Stimulated activated CD8-positive, alpha-beta memory T cell treated with anti-CD3 and anti-CD28 coated beads, Interleukin-15, amount 100 ng/mL, for 48 hours (primary cell): ENCODE measurements around the gene IL21R.

Source experiments
- DNase-seq, 2 donors: peaks; one replicate each; pipeline ENCODE4 v3.0.0-alpha.2; 2020; ENCODE audit warnings: low read depth in 2 of 2

The IL21R gene

GRCh38 chr16:27485126-27485525 lies 83.2 kb downstream of the IL21R start:
- DNase-seq, result no peak

DNA sequence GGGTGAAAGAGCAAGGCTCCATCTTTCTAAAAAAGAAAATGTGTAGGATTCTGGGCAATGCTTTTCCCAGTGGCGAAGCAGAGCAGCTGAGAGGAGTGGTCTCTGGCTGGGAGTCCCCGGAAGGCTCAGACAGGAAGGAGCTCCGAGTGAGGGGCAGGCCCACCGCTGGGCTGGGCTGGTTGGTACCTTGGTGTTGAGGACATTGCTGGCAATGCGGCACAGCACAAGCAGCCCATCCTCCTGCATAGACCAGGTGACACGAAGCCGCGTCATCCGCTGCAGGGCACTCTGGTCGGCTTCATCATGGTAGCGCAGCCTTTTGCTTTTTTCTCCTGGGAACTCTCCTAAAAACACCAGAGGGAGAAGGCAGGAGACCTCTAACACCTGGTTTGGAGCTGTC lies 83.8 kb downstream of the IL21R start:
- DNase-seq, result no peak

- DNase-seq, result no peak
These were observed 84.4 kb downstream of the IL21R start for GRCh38 chr16:27486344-27486743.

GRCh38 chr16:27486760-27487159 lies 84.8 kb downstream of the IL21R start:
- DNase-seq, result no peak

DNA sequence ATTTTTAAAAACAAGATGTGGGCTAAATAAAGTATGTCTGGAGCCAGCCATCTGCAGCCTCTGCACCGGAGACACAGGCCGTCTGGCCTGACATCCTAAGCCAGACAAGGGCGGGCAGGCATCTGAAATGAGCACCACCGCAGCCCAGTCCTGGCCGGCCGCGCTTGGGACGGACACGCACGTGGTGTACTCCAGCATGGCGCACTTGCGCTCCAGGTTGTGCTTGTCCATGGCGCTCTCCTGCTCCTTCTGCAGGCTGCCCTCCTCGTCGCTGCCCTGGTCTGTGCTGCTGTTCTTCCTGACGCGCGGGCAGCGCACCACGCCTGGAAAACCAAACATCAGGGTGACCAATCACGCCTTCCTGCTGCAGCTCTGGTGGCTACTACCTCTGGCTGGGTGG lies 87.4 kb downstream of the IL21R start:
- DNase-seq, result no peak

- DNase-seq, result no peak
These were observed 87.9 kb downstream of the IL21R start for GRCh38 chr16:27489906-27490305.

DNA sequence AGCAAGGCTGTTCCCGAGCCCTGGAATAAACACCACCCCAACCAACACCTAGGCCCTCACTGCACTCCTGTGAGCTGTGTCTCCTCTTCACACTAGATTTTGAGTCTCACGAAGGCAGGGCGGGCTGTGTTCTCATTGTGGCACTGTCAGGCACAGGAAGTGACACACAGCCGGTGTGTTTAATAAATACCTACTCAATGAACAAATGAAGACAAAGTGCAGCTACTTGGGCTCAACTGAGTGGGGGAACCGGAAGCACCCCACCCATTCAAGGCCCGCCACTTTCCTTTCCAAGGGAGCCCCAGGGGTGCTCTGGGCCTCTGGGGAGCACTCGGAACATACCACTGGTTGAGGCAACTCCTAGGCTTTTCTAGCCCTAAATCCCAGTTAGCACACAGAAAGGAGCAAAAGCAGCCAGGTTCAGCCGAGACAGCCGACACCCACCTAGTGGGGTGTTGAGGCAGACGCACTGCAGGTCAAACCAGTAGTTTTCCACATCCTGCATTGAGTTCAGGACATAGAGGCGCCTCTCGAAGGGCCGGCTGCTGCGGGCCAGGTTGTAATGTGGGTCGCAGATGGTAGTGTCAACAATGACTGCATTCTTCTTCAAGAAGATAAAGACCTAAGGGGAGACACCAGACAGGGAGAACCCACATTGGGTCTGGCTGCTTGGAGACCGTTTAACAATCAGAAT lies 90.1 kb downstream of the IL21R start:
- no peak for DNase-seq

GRCh38 chr16:27492588-27492979 lies 90.6 kb downstream of the IL21R start:
- DNase-seq, result no peak

GRCh38 chr16:27495191-27495590 lies 93.2 kb downstream of the IL21R start:
- no peak for DNase-seq

GRCh38 chr16:27498031-27498825 lies 96.3 kb downstream of the IL21R start:
- no peak for DNase-seq

DNA sequence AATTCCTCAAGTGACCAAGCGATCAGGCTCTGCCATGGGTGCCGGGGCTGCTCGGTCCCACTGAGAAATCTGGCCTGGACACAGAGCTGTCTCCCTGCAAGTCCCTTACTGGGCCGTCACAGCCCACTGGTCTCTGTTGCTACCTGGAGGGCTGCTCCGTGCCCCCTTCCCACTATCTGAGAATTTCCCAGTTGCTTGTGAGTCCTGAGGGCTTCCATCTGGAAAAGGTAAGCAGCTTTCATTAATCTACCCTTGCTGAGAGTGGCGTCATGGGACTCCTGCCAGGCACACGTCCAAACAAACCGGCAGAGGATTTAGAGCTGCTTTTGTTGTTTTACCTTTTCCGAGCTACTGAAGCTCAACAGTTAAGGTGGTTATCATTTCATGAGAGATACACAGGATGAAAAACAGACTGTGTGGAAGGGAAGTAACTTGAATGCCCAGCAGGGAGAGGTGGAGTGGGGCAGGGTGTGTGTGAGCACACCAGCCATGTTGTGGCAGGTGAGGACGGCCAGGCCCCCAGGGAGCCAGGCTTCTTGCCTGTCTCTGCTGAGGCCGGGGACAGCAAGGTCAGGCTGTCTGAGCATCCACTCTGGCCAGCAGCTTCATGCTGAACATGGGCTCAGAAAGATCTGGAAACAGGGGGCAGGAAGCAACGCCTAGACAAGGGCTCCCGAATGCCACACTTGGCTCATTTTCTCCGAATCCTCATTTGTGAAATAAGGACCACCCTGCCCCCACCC lies 97.1 kb downstream of the IL21R start:
- no peak for DNase-seq

DNA sequence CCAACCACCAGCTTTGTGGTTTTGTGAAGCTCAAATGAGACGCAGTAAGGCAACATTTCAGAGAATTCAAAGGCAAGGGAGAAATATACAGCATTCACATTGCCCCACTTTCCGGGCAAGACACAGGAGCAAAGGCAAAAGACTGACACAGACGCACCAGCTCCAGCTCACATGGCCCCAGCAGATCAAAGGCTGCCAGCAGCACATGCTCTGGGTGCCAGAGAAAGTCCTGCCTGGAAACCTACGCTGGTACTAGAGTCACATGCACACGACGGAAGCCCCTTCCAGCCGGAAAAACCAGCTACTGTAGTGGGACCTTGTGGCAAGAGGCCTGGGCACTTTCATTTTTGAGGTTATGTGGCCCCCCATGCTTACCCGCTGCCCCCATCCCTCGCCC lies 97.7 kb downstream of the IL21R start:
- no peak for DNase-seq

DNA sequence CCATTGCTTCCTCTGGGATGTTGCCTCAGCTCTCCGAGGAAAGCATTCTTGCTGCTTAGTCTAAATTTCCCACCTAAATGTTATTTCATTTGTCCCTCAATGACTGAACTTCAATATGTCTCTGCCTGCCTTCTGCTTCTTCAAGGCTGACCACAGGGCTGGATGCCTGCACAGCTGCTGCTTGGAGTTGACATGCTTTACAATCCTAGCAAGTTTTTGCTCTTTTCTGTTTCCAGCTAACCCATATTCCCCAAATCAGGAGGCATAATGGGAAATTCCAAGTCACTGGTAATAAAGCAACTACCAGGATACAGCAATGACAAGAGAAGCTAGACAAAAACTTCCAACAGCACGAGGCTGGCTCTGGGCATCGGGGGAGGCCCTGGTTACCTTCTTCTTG lies 98.8 kb downstream of the IL21R start:
- DNase-seq, result no peak
